ENCODE data around the gene NEXMIF. TPM values are rescaled to one million over a fixed set of nuclear protein-coding genes. Genes with fewer than 3 reads are reported as not detected.

Gene NEXMIF
- total RNA-seq: under 0.01 TPM in 1 of 2 replicates, not detected in the other

GRCh38 chrX:74925225-74926088 lies at the start of gene NEXMIF:
Gene NEXMIF (minus strand): TSS chrX:74925452.

Other genes starting within 250 kb of the NEXMIF start
- 24.3 and 32.6 TPM in 2 replicates for gene ABCB7, start 230.8 kb upstream of the NEXMIF start, total RNA-seq